ENCODE results near the gene NFATC1. TPM values are rescaled to one million over a fixed set of nuclear protein-coding genes. Genes with fewer than 3 reads are reported as not detected.

NFATC1 gene
- total and polyA plus RNA-seq, 2 experiments from 2014 or later, result 4.2 to 11.3 TPM

DNA sequence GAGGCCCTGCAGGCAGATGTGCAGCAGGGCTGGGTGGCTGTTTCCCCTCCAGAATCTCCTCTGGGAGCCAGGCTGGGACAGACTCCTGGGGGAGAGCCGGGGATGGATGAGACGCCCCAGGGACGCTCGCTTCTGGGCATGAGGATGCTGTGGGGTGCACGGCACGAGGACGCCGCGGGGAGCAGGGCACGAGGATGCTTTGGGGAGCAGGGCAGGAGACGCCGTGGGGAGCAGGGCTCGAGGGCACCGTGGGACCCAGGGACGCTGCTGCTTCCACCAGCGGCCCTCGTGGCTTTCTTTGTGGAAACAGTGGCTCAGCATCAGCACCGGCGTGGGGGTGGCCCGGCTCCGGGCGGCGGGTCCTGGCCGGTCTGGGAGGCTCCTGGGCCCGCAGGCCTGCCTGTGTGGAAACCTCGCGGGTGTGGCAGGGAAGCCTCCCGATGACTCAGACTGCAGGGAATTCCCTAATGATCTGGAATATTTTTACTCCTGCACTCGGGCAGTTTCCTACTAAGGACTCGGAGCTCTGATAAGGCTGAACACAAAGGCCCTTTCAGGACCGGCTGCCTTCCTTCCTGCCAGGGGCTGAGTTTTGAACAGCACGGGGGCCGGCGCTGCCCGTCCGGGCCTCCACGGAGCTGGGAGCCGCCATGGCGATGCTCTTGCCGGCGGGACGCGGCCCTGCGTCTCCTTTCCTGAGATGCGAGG lies 62.6 kb downstream of the NFATC1 start:
- peak; percentile 87 for DNase-seq (ENCODE audit: low spot score)
- Histone ChIP-seq H3K9me2 (replicated peaks; ENCODE audit: insufficient read depth) (no peaks in the 10 kb centered on the region), H3K4me2 (peak overlapping the region; percentile 64), H3K9me3 (ENCODE audit: low read depth) (no peaks in the 10 kb centered on the region), H3K4me1 (ENCODE audit: insufficient read depth) (peaks cover 23% of the 10 kb centered on the region), H3K27me3 (no peaks in the 10 kb centered on the region), H4K20me1 (ENCODE audit: insufficient read depth, poor library complexity, severe bottlenecking) (no peaks in the 10 kb centered on the region), H3K27ac (peak overlapping the region; percentile 87), H3K79me2 (no peaks in the 10 kb centered on the region), H2AFZ (no peak overlapping the region), H3K4me3 (no peak overlapping the region), H3K36me3 (replicated peaks; ENCODE audit: insufficient read depth, low read depth) (no peaks in the 10 kb centered on the region)
- WGBS (ENCODE audit: low lambda C conversion rate, missing lambda C conversion rate), result 64% methylated on average over 44 of the region's 45 CpGs
- TF ChIP-seq, protein P1, sequence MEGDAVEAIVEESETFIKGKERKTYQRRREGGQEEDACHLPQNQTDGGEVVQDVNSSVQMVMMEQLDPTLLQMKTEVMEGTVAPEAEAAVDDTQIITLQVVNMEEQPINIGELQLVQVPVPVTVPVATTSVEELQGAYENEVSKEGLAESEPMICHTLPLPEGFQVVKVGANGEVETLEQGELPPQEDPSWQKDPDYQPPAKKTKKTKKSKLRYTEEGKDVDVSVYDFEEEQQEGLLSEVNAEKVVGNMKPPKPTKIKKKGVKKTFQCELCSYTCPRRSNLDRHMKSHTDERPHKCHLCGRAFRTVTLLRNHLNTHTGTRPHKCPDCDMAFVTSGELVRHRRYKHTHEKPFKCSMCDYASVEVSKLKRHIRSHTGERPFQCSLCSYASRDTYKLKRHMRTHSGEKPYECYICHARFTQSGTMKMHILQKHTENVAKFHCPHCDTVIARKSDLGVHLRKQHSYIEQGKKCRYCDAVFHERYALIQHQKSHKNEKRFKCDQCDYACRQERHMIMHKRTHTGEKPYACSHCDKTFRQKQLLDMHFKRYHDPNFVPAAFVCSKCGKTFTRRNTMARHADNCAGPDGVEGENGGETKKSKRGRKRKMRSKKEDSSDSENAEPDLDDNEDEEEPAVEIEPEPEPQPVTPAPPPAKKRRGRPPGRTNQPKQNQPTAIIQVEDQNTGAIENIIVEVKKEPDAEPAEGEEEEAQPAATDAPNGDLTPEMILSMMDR (IDR thresholded peaks at IDR 0.05; ENCODE audit: poor library complexity), result no peak
- no peak for TF ChIP-seq EZH2phosphoT487 (IDR thresholded peaks at IDR 0.05; ENCODE audit: low read depth, severe bottlenecking, unreplicated experiment)
- no peak for TF ChIP-seq EZH2 (IDR thresholded peaks at IDR 0.05; ENCODE audit: borderline replicate concordance)

GRCh38 chr18:79458917-79459803 lies 63.4 kb downstream of the NFATC1 start:
- no peaks in the 10 kb centered on the region for H3K9me2 ChIP-seq (replicated peaks; ENCODE audit: insufficient read depth)
- H3K4me2 ChIP-seq, result peak overlapping the region; percentile 64
- no peaks in the 10 kb centered on the region for H4K20me1 ChIP-seq (ENCODE audit: insufficient read depth, poor library complexity, severe bottlenecking)
- no peaks in the 10 kb centered on the region for H3K79me2 ChIP-seq
- H3K27me3 ChIP-seq, result no peaks in the 10 kb centered on the region
- 88% methylated on average over 40 of the region's 40 CpGs for WGBS (ENCODE audit: low lambda C conversion rate, missing lambda C conversion rate)
- peak overlapping the region; percentile 87 for H3K27ac ChIP-seq
- H3K9me3 ChIP-seq (ENCODE audit: low read depth), result no peaks in the 10 kb centered on the region
- H3K4me3 ChIP-seq, result no peak overlapping the region
- DNase-seq (ENCODE audit: low spot score), result no peak
- no peaks in the 10 kb centered on the region for H3K36me3 ChIP-seq (replicated peaks; ENCODE audit: insufficient read depth, low read depth)
- peaks cover 23% of the 10 kb centered on the region for H3K4me1 ChIP-seq (ENCODE audit: insufficient read depth)
- no peak overlapping the region for H2AFZ ChIP-seq
- TF ChIP-seq EZH2 (IDR thresholded peaks at IDR 0.05; ENCODE audit: borderline replicate concordance), result no peak
- TF ChIP-seq, protein P1 (IDR thresholded peaks at IDR 0.05; ENCODE audit: poor library complexity), result no peak
- no peak for TF ChIP-seq EZH2phosphoT487 (IDR thresholded peaks at IDR 0.05; ENCODE audit: low read depth, severe bottlenecking, unreplicated experiment)

GRCh38 chr18:79459946-79460480 lies 64.3 kb downstream of the NFATC1 start:
- no peak overlapping the region for H3K4me2 ChIP-seq
- H3K9me2 ChIP-seq (replicated peaks; ENCODE audit: insufficient read depth), result no peaks in the 10 kb centered on the region
- peak overlapping the region; percentile 87 for H3K27ac ChIP-seq
- no peak for TF ChIP-seq EZH2 (IDR thresholded peaks at IDR 0.05; ENCODE audit: borderline replicate concordance)
- TF ChIP-seq, protein P1 (IDR thresholded peaks at IDR 0.05; ENCODE audit: poor library complexity), result no peak
- TF ChIP-seq EZH2phosphoT487 (IDR thresholded peaks at IDR 0.05; ENCODE audit: low read depth, severe bottlenecking, unreplicated experiment), result no peak
- H3K27me3 ChIP-seq, result no peaks in the 10 kb centered on the region
- H3K9me3 ChIP-seq (ENCODE audit: low read depth), result no peaks in the 10 kb centered on the region
- DNase-seq (ENCODE audit: low spot score), result no peak
- H3K4me1 ChIP-seq (ENCODE audit: insufficient read depth), result peaks cover 23% of the 10 kb centered on the region
- 59% methylated on average over 9 of the region's 9 CpGs for WGBS (ENCODE audit: low lambda C conversion rate, missing lambda C conversion rate)
- H3K79me2 ChIP-seq, result no peaks in the 10 kb centered on the region
- no peaks in the 10 kb centered on the region for H3K36me3 ChIP-seq (replicated peaks; ENCODE audit: insufficient read depth, low read depth)
- H4K20me1 ChIP-seq (ENCODE audit: insufficient read depth, poor library complexity, severe bottlenecking), result no peaks in the 10 kb centered on the region
- no peak overlapping the region for H3K4me3 ChIP-seq
- H2AFZ ChIP-seq, result no peak overlapping the region
